Adrenal gland (tissue), 5 donors: ENCODE results near the gene RALY.

Experiments
- CTCF ChIP-seq, 6 experiments: fragments of 450-650 bp in 4 of 6; fragments of 200-600 bp in 2 of 6; sonication (generic) in 1 of 6; IDR thresholded peaks; 1 replicate in 5 of 6; 2 replicates in 1 of 6; pipeline versions ENCODE4 v1.5.1 to v1.8.0; 2016 to 2021; ENCODE audit warnings: antibody characterized with exemption in 6 of 6, mild to moderate bottlenecking in 2 of 6, moderate library complexity in 1 of 6
- POLR2A ChIP-seq, 2 donors: fragments of 450-650 bp; IDR thresholded peaks; one replicate each; pipeline ENCODE4 v1.6.1; 2017; ENCODE audit warnings: antibody characterized with exemption in 2 of 2, mild to moderate bottlenecking in 2 of 2, moderate library complexity in 1 of 2
- donor health status: DM: no; HTN: no; CAD: no.

GRCh38 chr20:33983371-33983770 lies 10.3 kb upstream of the RALY start:
- TF ChIP-seq CTCF (IDR thresholded peaks at IDR 0.05) (no peak), POLR2A (IDR thresholded peaks at IDR 0.05) (no peak)
